ENCODE results near the gene NFIA.

The NFIA gene

GRCh38 chr1:61498342-61498741 lies 416.0 kb downstream of the NFIA start:
- peak; percentile 13 for DNase-seq (ENCODE audit: low read depth)
- TF ChIP-seq, protein P1, sequence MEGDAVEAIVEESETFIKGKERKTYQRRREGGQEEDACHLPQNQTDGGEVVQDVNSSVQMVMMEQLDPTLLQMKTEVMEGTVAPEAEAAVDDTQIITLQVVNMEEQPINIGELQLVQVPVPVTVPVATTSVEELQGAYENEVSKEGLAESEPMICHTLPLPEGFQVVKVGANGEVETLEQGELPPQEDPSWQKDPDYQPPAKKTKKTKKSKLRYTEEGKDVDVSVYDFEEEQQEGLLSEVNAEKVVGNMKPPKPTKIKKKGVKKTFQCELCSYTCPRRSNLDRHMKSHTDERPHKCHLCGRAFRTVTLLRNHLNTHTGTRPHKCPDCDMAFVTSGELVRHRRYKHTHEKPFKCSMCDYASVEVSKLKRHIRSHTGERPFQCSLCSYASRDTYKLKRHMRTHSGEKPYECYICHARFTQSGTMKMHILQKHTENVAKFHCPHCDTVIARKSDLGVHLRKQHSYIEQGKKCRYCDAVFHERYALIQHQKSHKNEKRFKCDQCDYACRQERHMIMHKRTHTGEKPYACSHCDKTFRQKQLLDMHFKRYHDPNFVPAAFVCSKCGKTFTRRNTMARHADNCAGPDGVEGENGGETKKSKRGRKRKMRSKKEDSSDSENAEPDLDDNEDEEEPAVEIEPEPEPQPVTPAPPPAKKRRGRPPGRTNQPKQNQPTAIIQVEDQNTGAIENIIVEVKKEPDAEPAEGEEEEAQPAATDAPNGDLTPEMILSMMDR (conservative IDR thresholded peaks at IDR 0.05; ENCODE audit: low read depth, low read length), result no peak
- H3K4me3 ChIP-seq (ENCODE audit: low read depth, low read length), result no peak overlapping the region

- DNase-seq (ENCODE audit: low read depth), result no peak
- TF ChIP-seq, protein P1 (conservative IDR thresholded peaks at IDR 0.05; ENCODE audit: low read depth, low read length), result no peak
- H3K4me3 ChIP-seq (ENCODE audit: low read depth, low read length), result no peak overlapping the region
Observed at GRCh38 chr1:61501971-61502916, 419.9 kb downstream of the NFIA start.

GRCh38 chr1:61504305-61504704 lies 421.9 kb downstream of the NFIA start:
- DNase-seq (ENCODE audit: low read depth), result no peak
- no peak overlapping the region for H3K4me3 ChIP-seq (ENCODE audit: low read depth, low read length)
- TF ChIP-seq, protein P1 (conservative IDR thresholded peaks at IDR 0.05; ENCODE audit: low read depth, low read length), result no peak

GRCh38 chr1:61504852-61505390 lies 422.6 kb downstream of the NFIA start:
- H3K4me3 ChIP-seq (ENCODE audit: low read depth, low read length), result no peak overlapping the region
- TF ChIP-seq, protein P1 (conservative IDR thresholded peaks at IDR 0.05; ENCODE audit: low read depth, low read length), result no peak
- peak; percentile 37 for DNase-seq (ENCODE audit: low read depth)

GRCh38 chr1:61506236-61506635 lies 423.9 kb downstream of the NFIA start:
- TF ChIP-seq, protein P1 (conservative IDR thresholded peaks at IDR 0.05; ENCODE audit: low read depth, low read length), result no peak
- DNase-seq (ENCODE audit: low read depth), result peak; percentile 21
- H3K4me3 ChIP-seq (ENCODE audit: low read depth, low read length), result no peak overlapping the region

DNA sequence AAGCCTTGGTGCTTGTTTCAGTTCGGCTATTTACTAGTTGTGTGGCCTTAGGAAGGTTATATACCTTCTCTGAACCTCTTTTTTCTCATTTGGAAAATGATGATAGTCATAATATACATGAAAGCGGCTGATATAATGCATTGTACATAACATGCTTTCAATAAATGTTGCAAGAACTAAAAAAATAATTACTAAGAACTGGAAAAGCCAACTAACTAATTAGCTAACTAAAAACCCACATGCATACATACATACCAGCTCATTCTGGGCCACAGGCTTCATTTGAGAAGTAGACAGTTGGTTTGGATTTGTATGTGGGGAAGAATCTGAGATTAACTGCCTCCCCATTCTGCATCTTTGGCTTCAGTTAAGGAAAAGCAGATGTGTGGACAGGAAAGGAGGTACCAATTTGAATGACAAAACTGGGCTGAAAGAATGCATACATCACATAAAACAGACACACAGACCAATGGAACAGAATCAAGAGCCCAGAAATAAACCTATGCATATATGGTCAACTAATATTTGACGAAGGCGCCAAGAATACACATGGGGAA lies 424.7 kb downstream of the NFIA start:
- H3K4me3 ChIP-seq (ENCODE audit: low read depth, low read length), result no peak overlapping the region
- no peak for DNase-seq (ENCODE audit: low read depth)
- TF ChIP-seq, protein P1 (conservative IDR thresholded peaks at IDR 0.05; ENCODE audit: low read depth, low read length), result no peak

Data from choroid plexus epithelial cell (primary cell).